ENCODE data around the gene COA8. TPM values are rescaled to one million over a fixed set of nuclear protein-coding genes. Genes with fewer than 3 reads are reported as not detected.
A peak's percentile ranks its signal among the peaks of the same experiment; 100 is the strongest.

The COA8 gene
- total and polyA plus RNA-seq, 9 of the 15 experiments (the other 6 are each of a cell fraction or from before 2014, with no cell fraction given) = 5.0 to 35.3 (median 25.7) TPM

DNA sequence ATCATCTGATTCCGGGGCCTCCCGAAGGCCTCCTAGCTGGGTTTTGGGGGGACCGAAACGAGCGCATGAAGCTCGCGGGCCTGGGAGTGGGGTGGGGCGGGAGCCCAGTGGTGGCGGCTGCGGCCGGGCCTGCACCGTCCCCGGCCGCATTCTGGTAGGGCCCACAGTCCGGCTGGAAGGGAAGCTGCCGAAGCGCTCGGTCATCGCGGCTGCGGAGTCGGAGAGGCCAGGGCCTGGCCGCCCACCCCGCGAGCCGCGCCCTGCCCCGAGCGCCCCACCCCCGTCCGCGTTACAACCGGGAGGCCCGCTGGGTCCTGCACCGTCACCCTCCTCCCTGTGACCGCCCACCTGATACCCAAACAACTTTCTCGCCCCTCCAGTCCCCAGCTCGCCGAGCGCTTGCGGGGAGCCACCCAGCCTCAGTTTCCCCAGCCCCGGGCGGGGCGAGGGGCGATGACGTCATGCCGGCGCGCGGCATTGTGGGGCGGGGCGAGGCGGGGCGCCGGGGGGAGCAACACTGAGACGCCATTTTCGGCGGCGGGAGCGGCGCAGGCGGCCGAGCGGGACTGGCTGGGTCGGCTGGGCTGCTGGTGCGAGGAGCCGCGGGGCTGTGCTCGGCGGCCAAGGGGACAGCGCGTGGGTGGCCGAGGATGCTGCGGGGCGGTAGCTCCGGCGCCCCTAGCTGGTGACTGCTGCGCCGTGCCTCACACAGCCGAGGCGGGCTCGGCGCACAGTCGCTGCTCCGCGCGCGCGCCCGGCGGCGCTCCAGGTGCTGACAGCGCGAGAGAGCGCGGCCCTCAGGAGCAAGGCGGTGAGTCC lies 66.1 kb downstream of the COA8 start, which contains the start of gene KLC1 (continued):
- TF ChIP-seq MYC (IDR thresholded peaks at IDR 0.05; ENCODE audit: low read depth, low read length) = peak; percentile 64
- TF ChIP-seq MYC (CRISPR knock-in tag; IDR thresholded peaks at IDR 0.05; ENCODE audit: borderline replicate concordance, low read depth) = no peak
- TF ChIP-seq RFX1 (IDR thresholded peaks at IDR 0.05) = no peak
- TF ChIP-seq HDAC3 (IDR thresholded peaks at IDR 0.05; ENCODE audit: borderline replicate concordance, partially characterized antibody) = no peak
- TF ChIP-seq NONO (IDR thresholded peaks at IDR 0.05; ENCODE audit: low read depth in 2 of 2, low read length in 1 of 2) = 0 out of 4 replicates have a peak, but pooled peaks have one; percentile 56 to 59
- TF ChIP-seq, protein P1, sequence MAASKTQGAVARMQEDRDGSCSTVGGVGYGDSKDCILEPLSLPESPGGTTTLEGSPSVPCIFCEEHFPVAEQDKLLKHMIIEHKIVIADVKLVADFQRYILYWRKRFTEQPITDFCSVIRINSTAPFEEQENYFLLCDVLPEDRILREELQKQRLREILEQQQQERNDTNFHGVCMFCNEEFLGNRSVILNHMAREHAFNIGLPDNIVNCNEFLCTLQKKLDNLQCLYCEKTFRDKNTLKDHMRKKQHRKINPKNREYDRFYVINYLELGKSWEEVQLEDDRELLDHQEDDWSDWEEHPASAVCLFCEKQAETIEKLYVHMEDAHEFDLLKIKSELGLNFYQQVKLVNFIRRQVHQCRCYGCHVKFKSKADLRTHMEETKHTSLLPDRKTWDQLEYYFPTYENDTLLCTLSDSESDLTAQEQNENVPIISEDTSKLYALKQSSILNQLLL (CRISPR knock-in tag; IDR thresholded peaks at IDR 0.05; ENCODE audit: borderline replicate concordance) = no peak
- no peak for TF ChIP-seq MEIS2 (IDR thresholded peaks at IDR 0.05; ENCODE audit: partially characterized antibody)
- peak; percentile 80; the same call in 1 of the 2 replicates for TF ChIP-seq GTF2E2 (tag; IDR thresholded peaks at IDR 0.05)
- no peak for TF ChIP-seq TAL1 (IDR thresholded peaks at IDR 0.05)
- TF ChIP-seq KHSRP (IDR thresholded peaks at IDR 0.05) = peak; percentile 58; the same call in 1 of the 2 replicates
- peak; percentile 41 for TF ChIP-seq HMGN3 (IDR thresholded peaks at IDR 0.05; ENCODE audit: borderline replicate concordance, extremely low read depth, insufficient read length, low read depth, low read length)
- TF ChIP-seq PHF20 (IDR thresholded peaks at IDR 0.05; ENCODE audit: partially characterized antibody) = peak; percentile 78
- no peak for TF ChIP-seq ZNF316 (IDR thresholded peaks at IDR 0.05)
- no peak for TF ChIP-seq ZNF444 (CRISPR knock-in tag; IDR thresholded peaks at IDR 0.05)
- TF ChIP-seq BRCA1 (IDR thresholded peaks at IDR 0.05) = no peak
- TF ChIP-seq BRCA1 (CRISPR knock-in tag; IDR thresholded peaks at IDR 0.05) = no peak
- peak; percentile 84; the same call in 1 of the 2 replicates for TF ChIP-seq PHF8 (IDR thresholded peaks at IDR 0.05; ENCODE audit: borderline replicate concordance, low read length)
- TF ChIP-seq EP400 (IDR thresholded peaks at IDR 0.05) = peak; percentile 72; the same call in 1 of the 2 replicates
- TF ChIP-seq, protein P2, sequence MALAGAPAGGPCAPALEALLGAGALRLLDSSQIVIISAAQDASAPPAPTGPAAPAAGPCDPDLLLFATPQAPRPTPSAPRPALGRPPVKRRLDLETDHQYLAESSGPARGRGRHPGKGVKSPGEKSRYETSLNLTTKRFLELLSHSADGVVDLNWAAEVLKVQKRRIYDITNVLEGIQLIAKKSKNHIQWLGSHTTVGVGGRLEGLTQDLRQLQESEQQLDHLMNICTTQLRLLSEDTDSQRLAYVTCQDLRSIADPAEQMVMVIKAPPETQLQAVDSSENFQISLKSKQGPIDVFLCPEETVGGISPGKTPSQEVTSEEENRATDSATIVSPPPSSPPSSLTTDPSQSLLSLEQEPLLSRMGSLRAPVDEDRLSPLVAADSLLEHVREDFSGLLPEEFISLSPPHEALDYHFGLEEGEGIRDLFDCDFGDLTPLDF (CRISPR knock-in tag; IDR thresholded peaks at IDR 0.05) = peak; percentile 56; the same call in 1 of the 2 replicates
- TF ChIP-seq, protein P3, sequence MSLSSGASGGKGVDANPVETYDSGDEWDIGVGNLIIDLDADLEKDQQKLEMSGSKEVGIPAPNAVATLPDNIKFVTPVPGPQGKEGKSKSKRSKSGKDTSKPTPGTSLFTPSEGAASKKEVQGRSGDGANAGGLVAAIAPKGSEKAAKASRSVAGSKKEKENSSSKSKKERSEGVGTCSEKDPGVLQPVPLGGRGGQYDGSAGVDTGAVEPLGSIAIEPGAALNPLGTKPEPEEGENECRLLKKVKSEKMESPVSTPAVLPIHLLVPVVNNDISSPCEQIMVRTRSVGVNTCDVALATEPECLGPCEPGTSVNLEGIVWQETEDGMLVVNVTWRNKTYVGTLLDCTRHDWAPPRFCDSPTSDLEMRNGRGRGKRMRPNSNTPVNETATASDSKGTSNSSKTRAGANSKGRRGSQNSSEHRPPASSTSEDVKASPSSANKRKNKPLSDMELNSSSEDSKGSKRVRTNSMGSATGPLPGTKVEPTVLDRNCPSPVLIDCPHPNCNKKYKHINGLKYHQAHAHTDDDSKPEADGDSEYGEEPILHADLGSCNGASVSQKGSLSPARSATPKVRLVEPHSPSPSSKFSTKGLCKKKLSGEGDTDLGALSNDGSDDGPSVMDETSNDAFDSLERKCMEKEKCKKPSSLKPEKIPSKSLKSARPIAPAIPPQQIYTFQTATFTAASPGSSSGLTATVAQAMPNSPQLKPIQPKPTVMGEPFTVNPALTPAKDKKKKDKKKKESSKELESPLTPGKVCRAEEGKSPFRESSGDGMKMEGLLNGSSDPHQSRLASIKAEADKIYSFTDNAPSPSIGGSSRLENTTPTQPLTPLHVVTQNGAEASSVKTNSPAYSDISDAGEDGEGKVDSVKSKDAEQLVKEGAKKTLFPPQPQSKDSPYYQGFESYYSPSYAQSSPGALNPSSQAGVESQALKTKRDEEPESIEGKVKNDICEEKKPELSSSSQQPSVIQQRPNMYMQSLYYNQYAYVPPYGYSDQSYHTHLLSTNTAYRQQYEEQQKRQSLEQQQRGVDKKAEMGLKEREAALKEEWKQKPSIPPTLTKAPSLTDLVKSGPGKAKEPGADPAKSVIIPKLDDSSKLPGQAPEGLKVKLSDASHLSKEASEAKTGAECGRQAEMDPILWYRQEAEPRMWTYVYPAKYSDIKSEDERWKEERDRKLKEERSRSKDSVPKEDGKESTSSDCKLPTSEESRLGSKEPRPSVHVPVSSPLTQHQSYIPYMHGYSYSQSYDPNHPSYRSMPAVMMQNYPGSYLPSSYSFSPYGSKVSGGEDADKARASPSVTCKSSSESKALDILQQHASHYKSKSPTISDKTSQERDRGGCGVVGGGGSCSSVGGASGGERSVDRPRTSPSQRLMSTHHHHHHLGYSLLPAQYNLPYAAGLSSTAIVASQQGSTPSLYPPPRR (CRISPR knock-in tag; IDR thresholded peaks at IDR 0.05; ENCODE audit: borderline replicate concordance) = no peak
- no peak for TF ChIP-seq ZBTB8A (IDR thresholded peaks at IDR 0.05; ENCODE audit: partially characterized antibody)
